ENCODE measurements around the gene GEMIN4.

DNA sequence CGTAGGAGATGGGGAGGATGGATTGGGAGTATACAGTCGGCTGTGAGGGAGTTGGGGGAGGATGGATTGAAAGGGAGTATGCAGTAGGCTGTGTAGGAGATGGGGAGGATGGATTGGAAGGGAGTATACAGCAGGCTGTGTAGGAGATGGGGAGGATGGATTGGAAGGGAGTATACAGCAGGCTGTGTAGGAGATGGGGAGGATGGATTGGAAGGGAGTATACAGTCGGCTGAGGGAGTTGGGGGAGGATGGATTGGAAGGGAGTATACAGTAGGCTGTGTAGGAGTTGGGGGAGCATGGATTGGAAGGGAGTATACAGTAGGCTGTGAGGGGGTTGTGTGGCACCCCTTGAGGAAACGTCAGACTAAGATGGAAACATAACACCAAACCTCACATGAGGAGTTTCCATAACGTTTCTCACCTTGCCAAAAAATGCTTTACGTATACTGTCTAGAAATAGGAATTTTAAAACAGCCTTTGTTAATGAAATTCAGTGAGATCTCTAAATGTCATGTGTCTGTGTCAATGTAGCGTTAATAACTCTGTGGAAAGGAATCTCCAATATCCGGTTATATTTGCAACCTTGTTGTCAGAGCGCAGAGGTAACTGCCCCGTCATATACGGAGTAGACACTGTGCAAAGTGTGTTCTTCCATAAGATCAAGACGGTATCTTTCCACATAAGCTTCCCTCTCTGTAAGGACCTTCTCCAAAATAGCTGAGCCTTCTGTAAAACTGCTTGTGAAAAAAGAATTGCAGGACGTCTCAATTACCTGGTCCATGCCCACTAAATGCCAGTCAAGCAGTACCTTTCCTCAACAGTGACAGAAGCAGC is 31.1 kb downstream of the GEMIN4 start:
- TF ChIP-seq, protein P1, sequence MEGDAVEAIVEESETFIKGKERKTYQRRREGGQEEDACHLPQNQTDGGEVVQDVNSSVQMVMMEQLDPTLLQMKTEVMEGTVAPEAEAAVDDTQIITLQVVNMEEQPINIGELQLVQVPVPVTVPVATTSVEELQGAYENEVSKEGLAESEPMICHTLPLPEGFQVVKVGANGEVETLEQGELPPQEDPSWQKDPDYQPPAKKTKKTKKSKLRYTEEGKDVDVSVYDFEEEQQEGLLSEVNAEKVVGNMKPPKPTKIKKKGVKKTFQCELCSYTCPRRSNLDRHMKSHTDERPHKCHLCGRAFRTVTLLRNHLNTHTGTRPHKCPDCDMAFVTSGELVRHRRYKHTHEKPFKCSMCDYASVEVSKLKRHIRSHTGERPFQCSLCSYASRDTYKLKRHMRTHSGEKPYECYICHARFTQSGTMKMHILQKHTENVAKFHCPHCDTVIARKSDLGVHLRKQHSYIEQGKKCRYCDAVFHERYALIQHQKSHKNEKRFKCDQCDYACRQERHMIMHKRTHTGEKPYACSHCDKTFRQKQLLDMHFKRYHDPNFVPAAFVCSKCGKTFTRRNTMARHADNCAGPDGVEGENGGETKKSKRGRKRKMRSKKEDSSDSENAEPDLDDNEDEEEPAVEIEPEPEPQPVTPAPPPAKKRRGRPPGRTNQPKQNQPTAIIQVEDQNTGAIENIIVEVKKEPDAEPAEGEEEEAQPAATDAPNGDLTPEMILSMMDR (conservative IDR thresholded peaks at IDR 0.05): no peak
- no peak for TF ChIP-seq EZH2 (IDR thresholded peaks at IDR 0.05; ENCODE audit: low read depth)
